C1 segment of cervical spinal cord (tissue), 14 donors: ENCODE results near the gene KXD1.
"Not testable (repeated sequence)": the region's sequence is repeated elsewhere in the genome, so short reads cannot be mapped to it uniquely, and the experiment has no call there.

Source experiments
- DNase-seq, 14 donors: peaks; one replicate each; lab custom pipeline; 2025; lab: John Stamatoyannopoulos, UW

KXD1 gene

GRCh38 chr19:18557411-18558201, at the start of gene KXD1:
TSS of gene KXD1 (plus strand) at chr19:18557870. CDS start at chr19:18562057, 4,187 bp downstream.
- peak; percentile 43 to 97 (median 92) for DNase-seq

- DNase-seq, result no peak
Measured at GRCh38 chr19:18508585-18508984, 49.1 kb upstream of the KXD1 start.

- DNase-seq, result no peak
Measured at GRCh38 chr19:18510216-18510615, 47.5 kb upstream of the KXD1 start.

GRCh38 chr19:18513868-18514267, 43.8 kb upstream of the KXD1 start:
- DNase-seq, result peak in 1 of 14 donors; percentile 58

- DNase-seq, result peak in 1 of 14 donors; percentile 24
Measured at GRCh38 chr19:18514800-18515682, 42.6 kb upstream of the KXD1 start.

- no peak for DNase-seq
Measured at GRCh38 chr19:18515959-18516358, 41.7 kb upstream of the KXD1 start.

- DNase-seq, result no peak
Measured at GRCh38 chr19:18517606-18518005, 40.1 kb upstream of the KXD1 start.

GRCh38 chr19:18518639-18519038, 39.0 kb upstream of the KXD1 start:
- DNase-seq, result no peak

- peak in 8 of 14 donors; percentile 27 to 75 (median 42) for DNase-seq
Measured at GRCh38 chr19:18519962-18520847, 37.5 kb upstream of the KXD1 start.

- DNase-seq, result peak in 6 of 14 donors; percentile 4 to 62 (median 45)
Measured at GRCh38 chr19:18520848-18521691, 36.6 kb upstream of the KXD1 start.

- DNase-seq, result no peak
Measured at GRCh38 chr19:18521692-18522123, 36.0 kb upstream of the KXD1 start, which contains the start of gene ELL. TSS of gene ELL (minus strand) at chr19:18522070. CDS start at chr19:18522055, 15 bp downstream.

- DNase-seq, result peak; percentile 95 to 100 (median 100)
Measured at GRCh38 chr19:18522124-18522861, 35.4 kb upstream of the KXD1 start.

- DNase-seq, result not testable (repeated sequence)
Measured at GRCh38 chr19:18522862-18523440, 34.7 kb upstream of the KXD1 start.

GRCh38 chr19:18523841-18524240, 33.8 kb upstream of the KXD1 start:
- no peak for DNase-seq

GRCh38 chr19:18526316-18526715, 31.4 kb upstream of the KXD1 start:
- no peak for DNase-seq

GRCh38 chr19:18529782-18530181, 27.9 kb upstream of the KXD1 start:
- no peak for DNase-seq

GRCh38 chr19:18531485-18531884, 26.2 kb upstream of the KXD1 start:
- no peak for DNase-seq

- no peak for DNase-seq
Measured at GRCh38 chr19:18532168-18532890, 25.3 kb upstream of the KXD1 start.

GRCh38 chr19:18533058-18533457, 24.6 kb upstream of the KXD1 start:
- no peak for DNase-seq
